H9 (cell line): Measurements from ENCODE around the gene PPM1H. TPM values are rescaled to one million over a fixed set of nuclear protein-coding genes. Genes with fewer than 3 reads are reported as not detected.

Experiments
- DNase-seq: peaks from one replicate; pipeline ENCODE4 v3.0.0-alpha.2; 2017
- H2AFZ ChIP-seq: one replicate; pipeline ENCODE4 v1.6.1; 2013; ENCODE audit warnings: mild to moderate bottlenecking, low read length, control low read depth, moderate library complexity
- H2AK5ac ChIP-seq: 2 replicates; pipeline ENCODE4 v1.6.1; 2013; ENCODE audit warnings: low read length, control low read depth, mixed read lengths; ENCODE audit not compliant: insufficient read length
- H2BK120ac ChIP-seq: one replicate; pipeline ENCODE4 v1.6.1; 2013; ENCODE audit warnings: low read depth, mild to moderate bottlenecking, low read length, control low read depth, inconsistent platforms; ENCODE audit not compliant: poor library complexity, severe bottlenecking
- H2BK12ac ChIP-seq: 2 replicates; pipeline ENCODE4 v1.6.1; 2013; ENCODE audit warnings: low read length, control low read depth, mixed read lengths, low read depth; ENCODE audit not compliant: insufficient read length
- H2BK15ac ChIP-seq: 2 replicates; pipeline ENCODE4 v1.6.1; 2013; ENCODE audit warnings: low read depth, low read length, control low read depth
- H2BK20ac ChIP-seq: one replicate; pipeline ENCODE4 v1.6.1; 2013; ENCODE audit warnings: low read depth, mild to moderate bottlenecking, low read length, control low read depth, inconsistent platforms; ENCODE audit not compliant: poor library complexity, severe bottlenecking
- H2BK5ac ChIP-seq: 2 replicates; pipeline ENCODE4 v1.6.1; 2013; ENCODE audit warnings: low read length, control low read depth, mixed read lengths; ENCODE audit not compliant: insufficient read length
- H3K14ac ChIP-seq: 2 replicates; pipeline ENCODE4 v1.6.1; 2013; ENCODE audit warnings: low read length, control low read depth; ENCODE audit not compliant: insufficient read depth
- H3K18ac ChIP-seq: 2 replicates; pipeline ENCODE4 v1.6.1; 2013; ENCODE audit warnings: low read depth, mild to moderate bottlenecking, mixed read lengths, low read length, control low read depth; ENCODE audit not compliant: insufficient read length
- H3K23ac ChIP-seq: 2 replicates; pipeline ENCODE4 v1.6.1; 2013; ENCODE audit warnings: low read length, control low read depth, mixed read lengths, low read depth; ENCODE audit not compliant: insufficient read length
- H3K23me2 ChIP-seq: 2 replicates; pipeline ENCODE4 v1.6.1; 2013; ENCODE audit warnings: low read depth, mild to moderate bottlenecking, mixed read lengths, low read length, control low read depth; ENCODE audit not compliant: insufficient read length, poor library complexity, severe bottlenecking
- H3K27ac ChIP-seq: 2 replicates; pipeline ENCODE4 v1.5.1; 2013; ENCODE audit warnings: low read length, control low read depth, mixed read lengths, low read depth; ENCODE audit not compliant: insufficient read length
- H3K27me3 ChIP-seq: 2 replicates; pipeline ENCODE4 v1.6.1; 2013; ENCODE audit warnings: low read length, control low read depth, inconsistent platforms; ENCODE audit not compliant: insufficient read depth
- H3K4ac ChIP-seq: 2 replicates; pipeline ENCODE4 v1.6.1; 2013; ENCODE audit warnings: low read depth, mild to moderate bottlenecking, control low read depth, inconsistent platforms, low read length, moderate library complexity
- H3K4me1 ChIP-seq: 2 replicates; pipeline ENCODE4 v1.6.1; 2013; ENCODE audit warnings: low read length, control low read depth, inconsistent platforms; ENCODE audit not compliant: insufficient read depth
- H3K4me2 ChIP-seq: 2 replicates; pipeline ENCODE4 v1.6.1; 2013; ENCODE audit warnings: low read length, control low read depth, mixed read lengths; ENCODE audit not compliant: insufficient read length, insufficient read depth
- H3K56ac ChIP-seq: 2 replicates; pipeline ENCODE4 v1.6.1; 2013; ENCODE audit warnings: low read depth, mild to moderate bottlenecking, mixed read lengths, low read length, control low read depth; ENCODE audit not compliant: insufficient read length
- H3K79me1 ChIP-seq: 2 replicates; pipeline ENCODE4 v1.6.1; 2013; ENCODE audit warnings: low read depth, mild to moderate bottlenecking, moderate library complexity, low read length, control low read depth, inconsistent platforms; ENCODE audit not compliant: insufficient read depth, poor library complexity, severe bottlenecking
- H3K79me2 ChIP-seq: 2 replicates; pipeline ENCODE4 v1.6.1; 2013; ENCODE audit warnings: low read length, control low read depth, inconsistent platforms; ENCODE audit not compliant: insufficient read depth
- H3K9ac ChIP-seq: 2 replicates; pipeline ENCODE4 v1.6.1; 2013; ENCODE audit warnings: low read length, control low read depth, mixed read lengths; ENCODE audit not compliant: insufficient read length; ENCODE audit errors: extremely low read depth
- H3K9me3 ChIP-seq: one replicate; pipeline ENCODE4 v1.6.1; 2013; ENCODE audit warnings: low read depth, low read length, inconsistent platforms; ENCODE audit not compliant: control insufficient read depth
- H3T11ph ChIP-seq: one replicate; pipeline ENCODE4 v1.6.1; 2013; ENCODE audit warnings: mild to moderate bottlenecking, low read length, control low read depth, inconsistent platforms
- H4K20me1 ChIP-seq: one replicate; pipeline ENCODE4 v1.6.1; 2013; ENCODE audit not compliant: control insufficient read depth, insufficient read length, insufficient read depth
- H4K5ac ChIP-seq: 2 replicates; pipeline ENCODE4 v1.6.1; 2013; ENCODE audit warnings: low read depth, mild to moderate bottlenecking, mixed read lengths, low read length, control low read depth; ENCODE audit not compliant: insufficient read length
- H4K8ac ChIP-seq: replicated peaks from 2 replicates; pipeline ENCODE4 v1.6.1; 2013; ENCODE audit warnings: low read length, control low read depth, mixed read lengths, low read depth; ENCODE audit not compliant: insufficient read length
- H4K91ac ChIP-seq: 2 replicates; pipeline ENCODE4 v1.6.1; 2013; ENCODE audit warnings: low read depth, mild to moderate bottlenecking, moderate library complexity, mixed read lengths, low read length, control low read depth; ENCODE audit not compliant: insufficient read length
- H3K27ac Mint-ChIP-seq, 3 experiments: 2 replicates in 2 of 3; 3 replicates in 1 of 3; pipeline ENCODE4 v1.8.0; 2020 to 2021; ENCODE audit warnings: mixed read lengths in 3 of 3, mild to moderate bottlenecking in 1 of 3, moderate library complexity in 1 of 3
- H3K27me3 Mint-ChIP-seq: 2 replicates; pipeline ENCODE4 v1.8.0; 2021; ENCODE audit warnings: low read depth, mild to moderate bottlenecking, moderate library complexity, mixed read lengths
- H3K36me3 Mint-ChIP-seq, 3 experiments: 2 replicates in 2 of 3; 3 replicates in 1 of 3; pipeline ENCODE4 v1.8.0; 2020 to 2021; ENCODE audit warnings: low read depth in 3 of 3, mixed read lengths in 3 of 3; ENCODE audit not compliant: insufficient read depth in 1 of 3
- H3K4me1 Mint-ChIP-seq, 2 experiments: 2 replicates each; pipeline ENCODE4 v1.8.0; 2020; ENCODE audit warnings: mixed read lengths in 2 of 2
- H3K4me3 Mint-ChIP-seq, 2 experiments: 2 replicates in 1 of 2; 3 replicates in 1 of 2; pipeline ENCODE4 v1.8.0; 2020 to 2021; ENCODE audit warnings: mild to moderate bottlenecking in 2 of 2, mixed read lengths in 2 of 2, moderate library complexity in 1 of 2
- H3K9me3 Mint-ChIP-seq, 2 experiments: 2 replicates in 1 of 2; 3 replicates in 1 of 2; pipeline ENCODE4 v1.8.0; 2020; ENCODE audit warnings: mild to moderate bottlenecking in 2 of 2, mixed read lengths in 2 of 2, moderate library complexity in 1 of 2
- WGBS: extraction: QIAGEN DNeasy Blood & Tissue Kit; methylation state at CpG from one replicate; pipeline ENCODE4 v1.1.7; 2013; ENCODE audit warnings: missing lambda C conversion rate, low lambda C conversion rate, mixed read lengths; ENCODE audit not compliant: insufficient read length; ENCODE audit errors: extremely low coverage; 5-methylcytosine and 5-hydroxymethylcytosine counted together
- total RNA-seq: library from RNA; stranded (reverse); gene quantifications from 2 replicates; pipeline ENCODE4 v1.2.1, GENCODE V29; 2021
- TF ChIP-seq, protein P1 (sequence below): fragments of 200-600 bp; sonication (generic); conservative IDR thresholded peaks from 3 replicates; pipeline ENCODE4 v1.8.0; 2021; ENCODE audit warnings: antibody characterized with exemption, mild to moderate bottlenecking

PPM1H gene
- total RNA-seq, 1 experiment from 2014 or later, result 22.1 TPM

DNA sequence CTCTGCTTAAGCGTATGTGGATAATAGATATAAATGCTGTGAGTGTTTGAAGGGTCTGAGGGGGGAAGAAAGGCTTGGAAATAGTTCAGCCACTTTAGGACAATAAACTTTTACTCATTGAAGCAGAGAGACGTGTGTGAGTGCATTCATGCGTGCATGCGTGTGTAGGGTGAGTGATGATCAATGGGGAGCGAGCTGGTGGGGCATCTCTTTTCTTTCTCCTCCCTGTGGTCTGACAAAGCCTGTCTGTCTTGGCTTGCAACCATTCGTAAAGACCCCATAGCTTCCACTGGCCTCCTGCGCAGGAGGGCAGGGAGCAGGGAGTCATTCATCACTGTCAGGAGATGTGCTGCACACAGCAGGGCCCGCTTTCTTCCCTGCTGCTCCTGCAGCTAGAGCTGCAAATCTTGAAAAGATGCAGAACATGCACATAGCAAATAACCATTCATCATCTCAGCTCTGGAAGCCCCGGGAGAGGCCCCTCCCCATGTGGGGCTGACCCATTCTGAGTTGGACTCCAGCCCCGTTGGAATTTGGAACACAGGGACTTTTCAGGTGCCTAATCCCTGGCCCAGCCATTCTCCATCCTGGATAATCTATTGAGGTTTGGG is 223.2 kb downstream of the PPM1H start:
- peaks cover 41 to 48% of the 10 kb centered on the region in 2 experiments for H3K4me1 Mint-ChIP-seq
- Histone ChIP-seq H3K9me3 (no peaks in the 10 kb centered on the region), H3K27me3 (no peaks in the 10 kb centered on the region), H2BK120ac (no peak overlapping the region), H3T11ph (no peak overlapping the region), H2BK5ac (no peak overlapping the region), H3K27ac (no peak overlapping the region), H4K20me1 (no peaks in the 10 kb centered on the region), H3K9ac (no peak overlapping the region), H2BK12ac (no peak overlapping the region), H3K14ac (no peak overlapping the region), H2AK5ac (no peak overlapping the region), H3K18ac (no peak overlapping the region), H2AFZ (no peak overlapping the region), H3K79me2 (no peaks in the 10 kb centered on the region), H2BK20ac (no peak overlapping the region), H4K5ac (no peak overlapping the region), H3K23me2 (no peaks in the 10 kb centered on the region), H4K91ac (no peak overlapping the region), H4K8ac (no peak overlapping the region), H3K4me1 (peaks cover 2% of the 10 kb centered on the region; the same call in 1 of the 2 replicates), H3K79me1 (no peaks in the 10 kb centered on the region), H3K23ac (no peak overlapping the region), H3K4ac (no peak overlapping the region), H3K56ac (no peak overlapping the region), H2BK15ac (no peak overlapping the region), H3K4me2 (no peak overlapping the region)
- no peaks in the 10 kb centered on the region for H3K9me3 Mint-ChIP-seq
- H3K27ac Mint-ChIP-seq, result no peak overlapping the region; a peak in 1 of 7 replicates
- H3K4me3 Mint-ChIP-seq, result no peak overlapping the region
- DNase-seq, result no peak
- no peaks in the 10 kb centered on the region for H3K27me3 Mint-ChIP-seq
- WGBS, result no CpG with 5 or more reads among the region's 10 CpGs
- H3K36me3 Mint-ChIP-seq, result peaks cover 0 to 6% (median 6%) of the 10 kb centered on the region in 3 experiments; a peak in 3 of 7 replicates
- TF ChIP-seq, protein P1, sequence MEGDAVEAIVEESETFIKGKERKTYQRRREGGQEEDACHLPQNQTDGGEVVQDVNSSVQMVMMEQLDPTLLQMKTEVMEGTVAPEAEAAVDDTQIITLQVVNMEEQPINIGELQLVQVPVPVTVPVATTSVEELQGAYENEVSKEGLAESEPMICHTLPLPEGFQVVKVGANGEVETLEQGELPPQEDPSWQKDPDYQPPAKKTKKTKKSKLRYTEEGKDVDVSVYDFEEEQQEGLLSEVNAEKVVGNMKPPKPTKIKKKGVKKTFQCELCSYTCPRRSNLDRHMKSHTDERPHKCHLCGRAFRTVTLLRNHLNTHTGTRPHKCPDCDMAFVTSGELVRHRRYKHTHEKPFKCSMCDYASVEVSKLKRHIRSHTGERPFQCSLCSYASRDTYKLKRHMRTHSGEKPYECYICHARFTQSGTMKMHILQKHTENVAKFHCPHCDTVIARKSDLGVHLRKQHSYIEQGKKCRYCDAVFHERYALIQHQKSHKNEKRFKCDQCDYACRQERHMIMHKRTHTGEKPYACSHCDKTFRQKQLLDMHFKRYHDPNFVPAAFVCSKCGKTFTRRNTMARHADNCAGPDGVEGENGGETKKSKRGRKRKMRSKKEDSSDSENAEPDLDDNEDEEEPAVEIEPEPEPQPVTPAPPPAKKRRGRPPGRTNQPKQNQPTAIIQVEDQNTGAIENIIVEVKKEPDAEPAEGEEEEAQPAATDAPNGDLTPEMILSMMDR, result no peak
